NCI-H2227 (cell line): ENCODE data around the gene MPDZ.

Experiments
- DNase-seq: peaks from one replicate; lab custom pipeline; 2025; ENCODE audit not compliant: unreplicated experiment; lab: John Stamatoyannopoulos, UW

The MPDZ gene

GRCh38 chr9:13140843-13141592 is 138.5 kb downstream of the MPDZ start:
- DNase-seq: no peak

DNA sequence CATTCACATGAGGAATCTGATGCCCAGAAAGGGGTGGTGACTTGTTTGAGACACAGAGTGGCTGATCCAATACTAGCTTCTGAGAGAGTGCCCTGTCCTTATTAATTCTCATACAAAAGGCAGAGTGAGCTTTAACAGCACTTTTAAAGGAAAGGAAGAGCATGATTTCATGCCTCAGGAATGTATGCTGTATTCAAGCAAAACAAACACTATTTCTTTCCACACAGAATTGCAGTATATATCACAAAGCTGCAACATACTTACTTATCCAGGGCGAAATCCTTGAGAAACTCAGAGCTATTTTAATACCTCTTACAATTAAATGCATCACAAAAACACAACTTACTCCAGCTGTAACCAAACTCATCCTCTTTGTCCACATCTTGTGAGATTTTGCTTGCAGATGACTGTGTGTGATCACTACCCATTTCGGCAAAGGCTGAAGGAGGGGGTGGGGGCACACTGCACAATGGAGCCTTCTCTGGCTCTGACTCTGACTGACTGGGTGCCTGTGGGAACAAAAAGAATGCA is 139.8 kb downstream of the MPDZ start:
- DNase-seq: no peak

- DNase-seq: no peak
Observed at GRCh38 chr9:13137426-13137825, 142.1 kb downstream of the MPDZ start.

DNA sequence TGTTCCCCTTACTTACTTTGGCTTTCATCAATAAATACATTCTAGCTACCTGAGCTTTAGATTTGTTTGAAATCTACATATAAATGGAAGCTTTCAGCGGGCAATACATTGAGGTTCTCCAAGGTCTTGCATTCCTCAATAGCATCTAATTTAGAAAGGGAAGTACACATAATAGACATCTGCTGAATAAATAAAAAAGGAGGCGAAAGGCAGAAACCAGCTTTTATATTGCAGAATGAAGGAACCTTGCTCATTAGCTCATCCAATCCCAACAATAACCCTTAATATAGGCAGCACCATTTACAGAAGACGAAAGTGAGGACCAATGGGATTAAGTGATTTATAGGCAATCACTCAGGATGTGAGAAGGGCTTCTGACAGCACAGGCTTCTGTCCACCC is 147.5 kb downstream of the MPDZ start:
- no peak for DNase-seq

DNA sequence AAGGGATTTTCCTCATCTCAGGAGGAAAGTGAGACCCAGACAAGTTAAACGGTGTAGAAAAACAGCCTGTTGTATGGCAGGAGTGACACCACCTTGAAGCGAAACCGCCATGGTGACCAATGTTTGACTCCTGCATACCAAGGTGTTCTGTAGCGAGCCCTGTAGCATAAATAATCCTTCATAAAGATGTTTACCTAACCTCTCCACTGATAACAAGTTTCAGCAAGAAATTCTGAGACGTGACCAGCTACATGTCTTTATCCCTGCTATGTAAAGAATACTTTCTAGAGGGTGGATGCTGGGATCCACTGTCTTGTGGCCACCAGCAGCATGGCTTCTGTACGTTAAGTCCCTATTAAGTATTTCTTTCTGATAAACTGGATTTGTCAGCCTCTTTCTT is 148.1 kb downstream of the MPDZ start:
- DNase-seq: peak; percentile 53

GRCh38 chr9:13128266-13128860 is 151.1 kb downstream of the MPDZ start:
- DNase-seq: no peak

DNA sequence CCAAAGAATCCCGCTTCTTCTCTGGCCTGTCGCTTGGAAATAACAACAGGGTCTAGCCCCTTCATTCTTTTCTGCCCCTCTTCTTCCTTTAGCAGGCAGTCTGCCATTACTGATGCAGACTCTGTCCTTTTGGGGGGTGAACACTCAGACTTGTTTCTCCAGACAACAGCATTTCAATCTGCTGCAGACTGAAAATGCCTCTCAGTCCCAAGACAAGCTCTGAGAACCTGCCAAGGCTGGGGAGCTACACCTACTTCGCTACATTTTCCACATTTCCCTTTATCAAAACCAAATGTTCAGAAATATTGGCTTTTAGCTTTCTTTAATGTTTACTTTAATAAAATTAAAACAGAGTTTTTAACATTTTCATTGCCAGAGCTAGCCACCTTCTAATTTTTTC is 152.4 kb downstream of the MPDZ start:
- no peak for DNase-seq

DNA sequence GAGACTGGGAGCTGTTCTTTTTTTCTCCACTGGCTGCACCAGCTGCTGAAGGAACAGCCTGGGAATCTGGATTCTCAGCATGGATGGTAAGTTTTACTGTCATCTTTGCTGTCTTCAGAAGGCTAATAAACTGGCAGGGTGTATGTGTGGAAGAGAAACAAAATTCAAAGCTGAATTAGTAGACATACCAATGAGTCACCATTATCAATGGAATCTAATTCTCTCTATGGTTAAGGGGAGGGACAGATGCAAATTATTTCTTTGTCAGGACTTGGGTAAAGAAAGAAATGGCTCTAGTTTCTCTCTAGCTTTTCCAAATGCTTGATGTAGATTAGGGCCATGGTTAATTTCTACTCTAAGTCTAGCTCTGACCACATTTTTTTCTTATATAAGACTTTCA is 154.2 kb downstream of the MPDZ start:
- DNase-seq: no peak

DNA sequence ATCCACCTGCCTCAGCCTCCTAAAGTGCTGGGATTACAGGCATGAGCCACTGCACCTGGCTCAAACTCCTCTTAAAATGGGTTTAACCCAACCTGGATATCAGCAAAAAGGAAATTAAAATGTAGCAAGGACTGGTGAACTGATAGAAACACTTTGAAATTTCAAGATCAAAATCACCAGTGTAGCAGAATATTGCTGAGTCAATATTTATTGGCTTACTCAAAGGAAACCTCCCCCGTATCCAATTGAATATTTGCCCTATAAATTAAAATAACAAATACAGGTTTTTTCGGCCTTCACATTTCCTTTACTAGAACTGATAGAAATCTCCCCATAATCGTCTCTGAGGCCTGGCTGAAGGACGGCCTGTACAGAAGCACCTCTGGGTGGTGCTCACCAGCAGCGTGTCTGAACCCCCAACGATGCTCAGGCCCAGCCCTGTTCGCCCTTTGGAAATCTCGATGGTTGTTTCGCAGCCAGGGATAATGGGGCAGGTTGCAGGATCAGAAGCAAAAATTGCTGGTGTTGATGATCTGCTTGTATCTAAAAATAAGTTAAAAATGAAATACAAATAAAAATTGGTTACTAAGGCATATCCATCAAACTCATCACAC is 156.6 kb downstream of the MPDZ start:
- DNase-seq: no peak

DNA sequence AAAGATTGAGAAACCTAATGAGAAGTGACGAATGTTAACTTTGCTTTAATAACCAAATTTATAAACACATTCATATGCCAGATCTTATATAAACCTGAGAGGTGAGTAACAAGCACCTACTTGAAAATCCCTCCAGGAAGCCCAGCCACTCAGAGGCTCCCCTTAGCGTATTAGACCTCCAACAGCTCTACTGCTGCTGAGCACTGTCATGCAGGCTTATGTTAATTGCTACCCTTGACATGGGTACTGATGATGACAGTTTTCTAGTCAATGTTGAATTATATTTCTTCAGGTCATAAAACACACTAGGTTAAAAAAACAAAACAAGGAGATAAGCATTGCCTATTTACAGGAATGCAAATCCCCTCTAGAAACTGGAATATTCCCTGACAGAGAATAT is 161.2 kb downstream of the MPDZ start:
- DNase-seq: peak; percentile 25

DNA sequence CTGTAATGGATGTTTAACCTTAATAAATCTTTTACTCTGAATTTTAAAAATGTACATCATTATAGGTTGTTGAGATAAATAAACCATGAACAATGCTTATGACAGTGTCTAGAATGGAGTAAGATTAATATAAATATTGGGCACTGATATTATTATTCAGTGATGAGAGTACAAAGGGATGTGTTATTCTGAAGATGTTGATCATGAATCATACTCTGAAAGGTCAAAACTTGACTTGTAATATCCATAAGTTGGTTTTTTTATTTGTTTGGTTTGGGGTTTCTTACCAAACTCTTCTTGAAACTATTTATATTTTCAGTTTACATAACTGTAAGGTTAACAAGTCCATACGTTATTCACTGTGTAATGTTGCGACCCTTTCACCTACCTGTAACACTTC is 163.2 kb downstream of the MPDZ start:
- no peak for DNase-seq

GRCh38 chr9:13113751-13114150 is 165.7 kb downstream of the MPDZ start:
- no peak for DNase-seq

- no peak for DNase-seq
Observed at GRCh38 chr9:13113216-13113615, 166.3 kb downstream of the MPDZ start.

DNA sequence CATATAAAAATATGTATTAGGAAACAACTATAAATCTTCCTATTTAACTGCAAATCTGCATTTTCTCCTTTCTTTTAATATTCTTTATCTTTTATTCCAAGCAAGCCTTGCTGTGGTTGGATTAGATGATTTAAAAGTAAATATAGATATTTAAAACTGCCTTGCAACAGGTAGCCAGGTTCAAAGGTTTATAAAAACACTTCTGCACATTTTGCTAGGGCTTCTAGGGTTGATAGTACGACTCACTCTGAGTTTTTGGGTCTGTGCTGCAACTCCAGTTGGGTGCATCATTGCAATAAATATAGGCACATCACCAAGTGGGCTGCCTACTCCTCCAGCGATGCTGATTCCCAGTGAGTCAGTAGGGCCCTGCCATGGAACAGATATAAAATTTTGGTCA is 167.7 kb downstream of the MPDZ start:
- no peak for DNase-seq

DNA sequence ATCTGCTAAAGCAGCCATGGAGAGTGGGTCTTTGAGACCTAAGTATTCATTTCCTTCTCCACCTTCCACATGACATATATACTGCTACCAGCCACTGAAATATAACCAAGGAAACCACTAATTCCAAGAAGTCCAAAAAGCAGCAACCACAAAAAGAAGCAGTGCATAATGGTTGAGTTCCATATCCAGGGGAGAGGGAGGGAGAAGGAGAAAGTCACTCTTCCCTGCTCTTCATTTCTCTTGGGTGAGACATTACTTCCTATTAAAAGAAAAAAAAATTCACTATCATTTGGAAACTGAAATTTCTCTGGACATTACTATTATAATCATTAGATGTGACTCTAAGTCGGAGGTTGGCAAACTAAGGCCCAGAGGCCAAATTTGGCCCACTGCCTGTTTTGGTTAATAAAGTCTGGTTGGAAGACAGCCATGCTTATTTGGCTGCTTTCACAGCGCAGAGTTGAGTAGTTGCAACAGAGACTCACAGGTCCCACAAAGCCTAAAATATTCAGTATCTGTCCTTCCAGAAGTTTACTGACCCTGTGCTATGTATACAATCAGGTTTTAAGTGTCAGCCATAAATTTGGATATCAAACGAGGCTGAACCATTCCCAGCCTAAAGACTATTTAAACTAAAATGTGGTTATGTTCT is 168.6 kb downstream of the MPDZ start:
- no peak for DNase-seq

DNA sequence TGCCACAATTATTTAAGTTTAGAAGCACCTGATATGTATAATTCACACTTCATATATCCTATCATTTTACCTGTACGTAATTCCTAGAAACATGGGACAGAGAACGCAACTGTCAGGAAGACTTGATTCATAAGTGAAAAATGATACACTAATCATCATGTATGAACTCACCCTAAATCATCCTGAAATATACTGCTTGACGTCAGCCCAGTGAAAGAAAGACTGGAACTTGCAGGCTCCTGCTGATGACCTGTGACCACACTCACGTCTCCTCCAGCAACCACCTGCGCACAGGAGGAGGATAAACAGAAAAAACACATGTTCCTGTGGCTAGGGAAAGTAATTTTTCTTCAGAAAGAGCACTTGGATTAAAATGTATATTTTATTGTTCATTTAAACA is 169.7 kb downstream of the MPDZ start:
- peak; percentile 59 for DNase-seq

DNA sequence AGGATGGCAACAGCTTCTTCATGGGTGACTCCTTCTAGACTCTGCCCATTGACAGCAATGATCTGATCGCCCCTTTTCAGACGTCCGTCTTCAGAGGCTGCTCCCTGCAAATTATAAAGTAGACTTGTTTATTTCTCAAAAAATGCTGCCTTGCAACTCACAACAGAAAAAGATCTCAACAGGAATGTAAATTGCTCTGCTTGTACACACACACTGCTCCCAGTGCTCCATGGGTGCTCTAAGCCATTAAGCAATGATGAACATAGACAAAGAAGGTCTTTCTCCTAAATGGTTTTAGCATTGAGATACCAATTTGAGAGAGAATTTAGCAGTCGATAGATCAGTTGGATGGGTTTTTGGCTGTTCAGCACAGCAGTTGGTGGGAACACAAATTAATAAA is 172.5 kb downstream of the MPDZ start:
- no peak for DNase-seq

DNA sequence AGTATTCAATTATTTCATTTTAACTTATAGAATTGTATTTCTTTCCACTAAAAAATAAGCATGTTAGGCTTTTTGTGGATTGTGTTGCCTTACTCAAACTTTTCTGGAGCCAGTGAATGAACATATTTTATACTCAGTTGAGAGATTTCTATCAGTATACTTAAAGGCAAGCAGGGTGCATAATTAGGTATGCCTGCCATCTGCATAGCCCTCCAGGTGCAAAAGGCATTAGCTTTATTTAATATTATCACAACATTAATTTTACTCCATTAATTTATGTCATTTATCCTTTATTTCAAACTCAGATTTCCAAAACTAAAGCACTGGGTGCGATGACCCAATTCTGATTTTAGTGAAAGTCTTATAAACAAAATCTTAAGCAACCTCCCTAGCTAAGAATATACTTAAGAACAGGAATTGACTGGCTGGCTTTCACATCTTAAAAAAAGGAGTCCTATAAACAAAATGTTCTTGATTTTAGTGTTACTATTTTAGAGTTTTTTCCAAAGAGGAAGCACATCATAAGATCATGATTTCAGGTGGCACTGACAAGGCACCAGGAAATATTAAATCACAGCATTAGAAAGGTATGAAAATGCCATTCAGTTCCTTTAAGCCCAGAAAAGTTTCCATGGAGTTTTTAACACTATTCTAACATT is 178.4 kb downstream of the MPDZ start:
- no peak for DNase-seq

- no peak for DNase-seq
Observed at GRCh38 chr9:13095056-13095455, 184.4 kb downstream of the MPDZ start.

- no peak for DNase-seq
Observed at GRCh38 chr9:13090628-13091027, 188.9 kb downstream of the MPDZ start.

- no peak for DNase-seq
Observed at GRCh38 chr9:13089666-13090065, 189.8 kb downstream of the MPDZ start.
